ENCODE measurements around the gene ZMIZ2.
"Not testable (repeated sequence)": the region's sequence is repeated elsewhere in the genome, so short reads cannot be mapped to it uniquely, and the experiment has no call there.

Gene ZMIZ2, protein sequence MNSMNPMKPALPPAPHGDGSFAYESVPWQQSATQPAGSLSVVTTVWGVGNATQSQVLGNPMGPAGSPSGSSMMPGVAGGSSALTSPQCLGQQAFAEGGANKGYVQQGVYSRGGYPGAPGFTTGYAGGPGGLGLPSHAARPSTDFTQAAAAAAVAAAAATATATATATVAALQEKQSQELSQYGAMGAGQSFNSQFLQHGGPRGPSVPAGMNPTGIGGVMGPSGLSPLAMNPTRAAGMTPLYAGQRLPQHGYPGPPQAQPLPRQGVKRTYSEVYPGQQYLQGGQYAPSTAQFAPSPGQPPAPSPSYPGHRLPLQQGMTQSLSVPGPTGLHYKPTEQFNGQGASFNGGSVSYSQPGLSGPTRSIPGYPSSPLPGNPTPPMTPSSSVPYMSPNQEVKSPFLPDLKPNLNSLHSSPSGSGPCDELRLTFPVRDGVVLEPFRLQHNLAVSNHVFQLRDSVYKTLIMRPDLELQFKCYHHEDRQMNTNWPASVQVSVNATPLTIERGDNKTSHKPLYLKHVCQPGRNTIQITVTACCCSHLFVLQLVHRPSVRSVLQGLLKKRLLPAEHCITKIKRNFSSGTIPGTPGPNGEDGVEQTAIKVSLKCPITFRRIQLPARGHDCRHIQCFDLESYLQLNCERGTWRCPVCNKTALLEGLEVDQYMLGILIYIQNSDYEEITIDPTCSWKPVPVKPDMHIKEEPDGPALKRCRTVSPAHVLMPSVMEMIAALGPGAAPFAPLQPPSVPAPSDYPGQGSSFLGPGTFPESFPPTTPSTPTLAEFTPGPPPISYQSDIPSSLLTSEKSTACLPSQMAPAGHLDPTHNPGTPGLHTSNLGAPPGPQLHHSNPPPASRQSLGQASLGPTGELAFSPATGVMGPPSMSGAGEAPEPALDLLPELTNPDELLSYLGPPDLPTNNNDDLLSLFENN

DNA sequence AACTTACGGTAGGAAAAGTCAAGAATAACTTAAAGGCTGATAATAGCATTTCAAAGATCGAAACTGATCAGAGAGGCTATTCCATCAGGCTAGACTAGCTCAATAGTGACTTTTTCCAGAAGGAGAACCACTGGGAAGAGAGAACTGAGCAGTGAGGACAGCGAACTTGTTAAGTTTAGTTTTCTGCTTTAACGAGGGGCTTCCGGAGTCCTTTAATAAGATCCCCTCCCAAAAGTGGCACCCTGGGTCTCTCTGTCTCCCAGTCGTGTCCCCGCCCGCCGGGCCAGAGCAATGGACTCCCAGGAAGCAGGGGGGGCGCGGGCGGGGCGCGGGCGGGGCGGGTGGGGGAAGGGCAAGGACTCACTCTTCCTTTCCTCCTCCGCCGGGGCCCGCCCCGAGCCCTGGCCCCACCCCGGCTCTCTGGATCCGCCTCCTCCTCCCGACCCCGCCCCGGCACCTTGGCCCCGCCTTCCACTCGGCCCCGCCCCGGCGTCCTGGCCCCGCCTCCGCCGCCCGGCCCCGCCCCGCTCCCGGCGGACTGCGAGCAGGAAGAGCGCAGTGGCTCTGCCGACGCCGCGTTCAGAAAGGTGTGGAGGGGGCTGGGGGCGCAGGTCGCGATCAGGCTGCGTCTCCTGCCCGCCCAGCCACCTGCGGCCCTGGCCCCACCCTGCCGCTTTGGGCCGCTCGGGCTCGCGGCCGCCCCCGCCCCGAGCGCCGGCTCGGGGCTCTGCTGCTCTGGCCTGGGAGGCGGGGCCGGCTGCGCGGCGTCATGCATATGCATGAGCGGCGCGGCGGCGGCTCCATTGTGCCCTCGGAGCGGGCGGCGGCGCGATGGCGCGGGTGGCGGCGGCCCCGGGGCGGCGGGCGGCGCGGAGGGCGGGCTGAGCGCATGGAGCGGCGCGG is at the start of gene ZMIZ2:
TSS of gene ZMIZ2 (plus strand) at position 803 of the 903 bp plus-strand sequence. CDS start 7,403 bp downstream, outside the sequence.
- no peaks in the 10 kb centered on the region for H3K9me3 ChIP-seq (replicated peaks in 1 of 11)
- H3K27me3 ChIP-seq: no peaks in the 10 kb centered on the region
- H4K20me1 ChIP-seq: peaks cover 27 to 44% (median 35%) of the 10 kb centered on the region in 11 experiments; a peak in 19 of 22 replicates
- H3K4me1 ChIP-seq: peaks cover 32 to 47% (median 45%) of the 10 kb centered on the region in 10 experiments
- H3K4me3 ChIP-seq: peak within 1 kb of the TSS; percentile 93 to 100 (median 99)
- peak within 1 kb of the TSS; percentile 90 to 99 (median 95) for H3K9ac ChIP-seq
- H3K4me2 ChIP-seq: peak within 1 kb of the TSS; percentile 87 to 100 (median 98)
- H3K27ac ChIP-seq: peak within 1 kb of the TSS; percentile 88 to 99 (median 96)
- no peak for TF ChIP-seq Cebpa-rat (IDR thresholded peaks at IDR 0.05)
- peaks cover 0 to 22% (median 4%) of the 10 kb centered on the region in 11 experiments; a peak in 7 of 22 replicates for H3K36me3 ChIP-seq

DNA sequence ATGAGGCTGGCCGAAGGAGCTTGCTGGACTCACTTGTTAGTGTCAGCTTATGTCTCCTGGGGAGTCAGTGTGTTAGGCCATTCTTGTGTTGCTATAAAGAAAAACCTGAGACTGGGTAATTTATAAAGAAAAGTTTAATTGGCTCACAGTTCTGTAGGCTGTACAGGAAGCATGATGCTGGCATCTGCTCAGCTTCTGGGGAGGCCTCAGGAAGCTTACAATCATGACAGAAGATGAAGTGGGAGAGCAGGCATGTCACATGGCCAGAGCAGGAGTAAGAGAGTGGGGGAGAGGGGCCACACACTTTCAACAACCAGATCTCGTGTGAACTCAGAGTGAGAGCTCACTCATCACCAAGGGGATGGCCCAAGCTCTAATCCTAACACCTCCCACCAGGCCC is 49.0 kb upstream of the ZMIZ2 start:
- Histone ChIP-seq H3K4me1 (peaks cover 0 to 12% (median 8%) of the 10 kb centered on the region in 10 experiments; a peak in 13 of 20 replicates), H3K36me3 (peaks cover 88 to 100% (median 100%) of the 10 kb centered on the region in 11 experiments)

GRCh38 chr7:44700322-44700721 is 48.3 kb upstream of the ZMIZ2 start:
- Histone ChIP-seq H3K4me2 (0 out of 22 replicates have a peak overlapping the region, but pooled peaks of 2 of the 11 experiments have one; percentile 2 to 18), H3K9me3 (replicated peaks in 1 of 11) (peaks cover 12 to 47% (median 28%) of the 10 kb centered on the region in 11 experiments; a peak in 20 of 22 replicates), H3K9ac (no peak overlapping the region), H3K36me3 (peaks cover 82 to 100% (median 94%) of the 10 kb centered on the region in 11 experiments), H3K27ac (no peak overlapping the region), H3K27me3 (no peaks in the 10 kb centered on the region), H3K4me3 (no peak overlapping the region), H4K20me1 (no peaks in the 10 kb centered on the region; a peak in 1 of 22 replicates), H3K4me1 (peaks cover 0 to 12% (median 8%) of the 10 kb centered on the region in 10 experiments; a peak in 13 of 20 replicates)
- TF ChIP-seq Cebpa-rat (IDR thresholded peaks at IDR 0.05): no peak

More for the DNA sequence above, 49.0 kb upstream of the ZMIZ2 start:
- H3K27me3 ChIP-seq, H3K4me2 ChIP-seq, H4K20me1 ChIP-seq, H3K27ac ChIP-seq, H3K9ac ChIP-seq, H3K4me3 ChIP-seq: not testable (repeated sequence)
- peaks cover 12 to 47% (median 28%) of the 10 kb centered on the region in 11 experiments; a peak in 20 of 22 replicates for H3K9me3 ChIP-seq (replicated peaks in 1 of 11)

- Histone ChIP-seq H3K36me3 (peaks cover 69 to 100% (median 94%) of the 10 kb centered on the region in 11 experiments), H3K4me1 (peaks cover 0 to 12% (median 8%) of the 10 kb centered on the region in 10 experiments; a peak in 13 of 20 replicates), H4K20me1 (peaks cover 0 to 16% (median 0%) of the 10 kb centered on the region in 11 experiments; a peak in 3 of 22 replicates), H3K9me3 (replicated peaks in 1 of 11) (peaks cover 11 to 35% (median 22%) of the 10 kb centered on the region in 11 experiments; a peak in 19 of 22 replicates)
- H3K4me3 ChIP-seq, H3K9ac ChIP-seq, H3K27me3 ChIP-seq, H3K27ac ChIP-seq, H3K4me2 ChIP-seq: not testable (repeated sequence)
These were observed 45.3 kb upstream of the ZMIZ2 start for GRCh38 chr7:44703391-44703790.

DNA sequence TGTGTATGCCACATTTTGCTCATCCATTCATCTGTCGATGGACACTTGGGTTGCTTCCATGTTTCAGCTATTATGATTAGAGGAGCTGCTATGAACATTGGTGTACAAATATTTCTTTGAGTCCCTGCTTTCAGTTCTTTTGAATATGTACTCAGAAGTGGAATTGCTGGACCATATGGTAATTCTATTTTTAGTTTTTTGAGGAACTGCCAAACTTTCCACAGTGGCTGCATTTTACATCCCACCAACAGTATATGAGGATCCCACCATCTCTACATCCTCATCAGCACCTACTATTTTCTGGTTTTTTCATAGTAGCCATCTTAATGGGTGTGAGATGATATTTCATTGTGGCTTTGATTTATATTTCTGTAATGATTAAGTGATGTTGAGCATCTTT is 44.7 kb upstream of the ZMIZ2 start:
- Histone ChIP-seq H3K9ac (no peak overlapping the region), H3K9me3 (replicated peaks in 1 of 11) (peaks cover 6 to 30% (median 17%) of the 10 kb centered on the region in 11 experiments; a peak in 17 of 22 replicates), H3K27ac (no peak overlapping the region), H4K20me1 (peaks cover 0 to 21% (median 0%) of the 10 kb centered on the region in 11 experiments; a peak in 4 of 22 replicates), H3K36me3 (peaks cover 68 to 100% (median 94%) of the 10 kb centered on the region in 11 experiments), H3K27me3 (no peaks in the 10 kb centered on the region), H3K4me3 (no peak overlapping the region), H3K4me2 (no peak overlapping the region), H3K4me1 (peaks cover 0 to 12% (median 8%) of the 10 kb centered on the region in 10 experiments; a peak in 13 of 20 replicates)
- TF ChIP-seq Cebpa-rat (IDR thresholded peaks at IDR 0.05): no peak

- no peak overlapping the region for H3K4me3 ChIP-seq
- no peak overlapping the region for H3K9ac ChIP-seq
- H3K27me3 ChIP-seq: no peaks in the 10 kb centered on the region
- H4K20me1 ChIP-seq: peaks cover 0 to 34% (median 0%) of the 10 kb centered on the region in 11 experiments; a peak in 4 of 22 replicates
- no peak for TF ChIP-seq Cebpa-rat (IDR thresholded peaks at IDR 0.05)
- peaks cover 0 to 12% (median 3%) of the 10 kb centered on the region in 10 experiments; a peak in 11 of 20 replicates for H3K4me1 ChIP-seq
- H3K4me2 ChIP-seq: no peak overlapping the region
- no peak overlapping the region for H3K27ac ChIP-seq
- H3K9me3 ChIP-seq (replicated peaks in 1 of 11): peaks cover 0 to 15% (median 5%) of the 10 kb centered on the region in 11 experiments; a peak in 7 of 22 replicates
- peaks cover 64 to 99% (median 91%) of the 10 kb centered on the region in 11 experiments for H3K36me3 ChIP-seq
These were observed 43.2 kb upstream of the ZMIZ2 start for GRCh38 chr7:44705434-44705833.

GRCh38 chr7:44706788-44707557 is 41.7 kb upstream of the ZMIZ2 start:
- no peak overlapping the region for H3K4me2 ChIP-seq
- H3K4me1 ChIP-seq: peaks cover 0 to 12% (median 0%) of the 10 kb centered on the region in 10 experiments; a peak in 4 of 20 replicates
- peaks cover 0 to 34% (median 0%) of the 10 kb centered on the region in 11 experiments; a peak in 4 of 22 replicates for H4K20me1 ChIP-seq
- no peak overlapping the region for H3K9ac ChIP-seq
- H3K4me3 ChIP-seq: no peak overlapping the region
- peaks cover 0 to 14% (median 5%) of the 10 kb centered on the region in 11 experiments; a peak in 6 of 22 replicates for H3K9me3 ChIP-seq (replicated peaks in 1 of 11)
- H3K27ac ChIP-seq: no peak overlapping the region
- H3K36me3 ChIP-seq: peaks cover 52 to 84% (median 76%) of the 10 kb centered on the region in 11 experiments
- TF ChIP-seq Cebpa-rat (IDR thresholded peaks at IDR 0.05): no peak
- no peaks in the 10 kb centered on the region for H3K27me3 ChIP-seq
